Fibroblast of pulmonary artery (primary cell): ENCODE data around the gene ERC1.

ENCODE experiments used
- DNase-seq: peaks from one replicate; pipeline ENCODE4 v3.0.0-alpha.2; 2010; ENCODE audit warnings: low read depth
- H3K4me3 ChIP-seq: replicated peaks from 2 replicates; pipeline ENCODE4 v1.5.1; 2011; ENCODE audit warnings: low read depth, mild to moderate bottlenecking, control low read depth, low read length, moderate library complexity
- TF ChIP-seq, protein P1 (sequence below): IDR thresholded peaks from 2 replicates; pipeline ENCODE4 v1.5.1; 2011; ENCODE audit warnings: mild to moderate bottlenecking, control low read depth, low read length, inconsistent platforms; ENCODE audit errors: missing control alignments

Gene ERC1

DNA sequence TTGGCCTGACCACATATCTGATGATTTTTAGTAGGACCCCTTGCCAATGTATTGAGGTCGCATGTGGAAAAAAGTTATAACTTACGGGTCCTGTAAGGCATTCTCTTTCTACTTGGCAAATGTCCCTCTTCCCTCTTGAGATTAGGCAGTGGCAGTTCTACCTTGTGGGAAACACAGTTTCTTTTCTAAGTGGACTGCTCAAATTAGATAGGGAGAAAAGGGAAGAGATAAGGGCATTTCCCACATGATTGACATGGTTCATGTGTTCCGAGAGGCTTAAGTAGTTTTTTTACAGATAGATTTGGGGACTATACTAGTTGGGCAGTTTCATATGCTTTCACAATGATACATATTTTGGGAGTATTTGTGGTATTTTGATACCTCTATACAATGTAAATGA lies 448.7 kb downstream of the ERC1 start:
- TF ChIP-seq, protein P1, sequence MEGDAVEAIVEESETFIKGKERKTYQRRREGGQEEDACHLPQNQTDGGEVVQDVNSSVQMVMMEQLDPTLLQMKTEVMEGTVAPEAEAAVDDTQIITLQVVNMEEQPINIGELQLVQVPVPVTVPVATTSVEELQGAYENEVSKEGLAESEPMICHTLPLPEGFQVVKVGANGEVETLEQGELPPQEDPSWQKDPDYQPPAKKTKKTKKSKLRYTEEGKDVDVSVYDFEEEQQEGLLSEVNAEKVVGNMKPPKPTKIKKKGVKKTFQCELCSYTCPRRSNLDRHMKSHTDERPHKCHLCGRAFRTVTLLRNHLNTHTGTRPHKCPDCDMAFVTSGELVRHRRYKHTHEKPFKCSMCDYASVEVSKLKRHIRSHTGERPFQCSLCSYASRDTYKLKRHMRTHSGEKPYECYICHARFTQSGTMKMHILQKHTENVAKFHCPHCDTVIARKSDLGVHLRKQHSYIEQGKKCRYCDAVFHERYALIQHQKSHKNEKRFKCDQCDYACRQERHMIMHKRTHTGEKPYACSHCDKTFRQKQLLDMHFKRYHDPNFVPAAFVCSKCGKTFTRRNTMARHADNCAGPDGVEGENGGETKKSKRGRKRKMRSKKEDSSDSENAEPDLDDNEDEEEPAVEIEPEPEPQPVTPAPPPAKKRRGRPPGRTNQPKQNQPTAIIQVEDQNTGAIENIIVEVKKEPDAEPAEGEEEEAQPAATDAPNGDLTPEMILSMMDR = no peak
- no peak for DNase-seq

DNA sequence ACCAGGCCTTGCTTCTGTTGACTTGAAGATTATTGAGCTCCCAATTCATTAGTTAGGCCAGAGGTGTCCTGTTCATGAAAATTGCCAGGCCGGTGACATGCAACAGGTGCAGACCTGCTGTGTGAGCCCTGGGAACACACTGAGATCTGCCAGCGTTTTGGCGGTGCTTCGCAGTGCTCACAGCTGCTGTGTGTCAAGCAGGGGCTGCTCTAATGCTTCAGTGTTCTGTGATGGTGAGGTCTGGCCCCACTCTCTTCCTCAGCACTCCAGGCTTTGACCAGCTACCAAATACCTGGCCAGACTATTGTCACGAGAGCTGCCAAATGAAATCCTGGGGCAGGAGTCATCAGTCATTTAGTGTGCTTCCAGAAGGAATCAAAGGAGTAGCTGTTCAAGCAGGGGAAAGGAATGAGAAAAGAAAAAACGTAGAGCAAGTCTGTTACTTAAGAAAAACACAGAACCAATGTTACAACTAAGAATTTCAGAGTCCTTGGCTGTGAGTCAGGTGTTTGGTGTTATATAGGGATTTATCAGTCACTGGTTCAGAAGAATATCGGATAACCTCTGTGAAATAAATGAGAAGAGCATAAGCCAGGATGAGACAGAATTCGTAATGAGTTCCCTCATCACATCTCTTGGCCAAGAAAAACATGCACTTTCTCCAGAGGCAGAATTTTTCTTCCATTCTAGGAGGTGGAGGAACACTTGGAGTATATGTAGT lies 452.6 kb downstream of the ERC1 start:
- H3K4me3 ChIP-seq = no peak overlapping the region
- peak; percentile 42 for DNase-seq
- TF ChIP-seq, protein P1 = no peak

More for the DNA sequence above, 448.7 kb downstream of the ERC1 start:
- H3K4me3 ChIP-seq = no peak overlapping the region

DNA sequence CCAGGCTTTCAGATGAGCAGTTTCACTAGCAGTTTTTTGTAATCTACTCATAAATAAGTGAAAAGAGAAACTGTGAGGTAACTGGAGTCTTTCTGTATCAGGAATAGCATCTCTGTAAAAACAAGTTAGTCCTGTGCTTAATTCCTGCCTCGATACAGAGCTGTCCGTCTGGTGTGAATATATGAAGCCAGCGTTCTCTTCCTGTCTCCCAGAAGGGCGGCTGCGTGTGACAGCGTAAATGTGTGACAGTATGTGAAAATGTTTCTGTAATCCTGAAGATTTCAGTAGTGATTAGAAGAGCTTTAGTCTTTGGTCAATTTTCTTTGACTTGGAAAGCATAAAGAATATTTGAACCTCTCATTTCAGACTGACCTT lies 453.1 kb downstream of the ERC1 start:
- no peak overlapping the region for H3K4me3 ChIP-seq
- TF ChIP-seq, protein P1 = no peak
- DNase-seq = no peak

DNA sequence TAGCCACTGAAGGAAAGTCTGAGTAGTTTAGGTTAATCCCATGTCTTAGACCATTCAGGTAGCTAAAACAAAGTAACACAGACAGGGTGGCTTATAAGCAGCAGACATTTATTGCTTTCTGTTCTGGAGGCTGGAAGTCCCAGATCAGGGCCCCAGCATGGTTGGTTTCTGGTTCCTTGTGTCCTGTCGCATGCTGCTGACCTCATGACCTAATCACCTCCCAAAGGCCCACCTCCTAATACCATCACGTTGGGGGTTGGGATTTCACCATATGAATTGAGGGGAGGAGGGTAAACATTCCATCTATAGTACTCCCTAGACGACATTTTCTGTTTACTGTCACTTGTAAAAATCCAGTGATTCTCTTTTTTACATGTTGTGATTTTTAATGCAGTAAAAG lies 454.8 kb downstream of the ERC1 start:
- no peak overlapping the region for H3K4me3 ChIP-seq
- no peak for DNase-seq
- TF ChIP-seq, protein P1 = no peak

DNA sequence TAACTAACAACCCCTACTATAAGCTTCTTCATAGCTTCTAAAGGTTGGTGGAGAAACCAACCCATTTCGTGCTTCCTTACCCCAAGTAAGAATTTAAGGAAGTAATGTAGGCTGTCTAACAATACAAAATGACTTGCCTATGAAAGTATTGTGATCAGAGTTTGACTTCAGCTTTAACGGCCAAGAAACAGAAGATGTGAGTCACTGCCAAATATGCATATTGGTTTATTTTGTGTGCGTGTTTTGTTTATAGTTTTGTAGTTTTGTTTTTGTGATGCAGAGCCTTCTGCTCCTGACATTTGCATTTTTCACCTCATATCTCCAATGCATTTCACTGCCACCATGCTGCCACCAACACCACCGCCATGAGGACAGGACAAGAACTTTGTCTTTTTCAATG lies 457.3 kb downstream of the ERC1 start:
- TF ChIP-seq, protein P1 = no peak
- H3K4me3 ChIP-seq = no peak overlapping the region
- DNase-seq = no peak

DNA sequence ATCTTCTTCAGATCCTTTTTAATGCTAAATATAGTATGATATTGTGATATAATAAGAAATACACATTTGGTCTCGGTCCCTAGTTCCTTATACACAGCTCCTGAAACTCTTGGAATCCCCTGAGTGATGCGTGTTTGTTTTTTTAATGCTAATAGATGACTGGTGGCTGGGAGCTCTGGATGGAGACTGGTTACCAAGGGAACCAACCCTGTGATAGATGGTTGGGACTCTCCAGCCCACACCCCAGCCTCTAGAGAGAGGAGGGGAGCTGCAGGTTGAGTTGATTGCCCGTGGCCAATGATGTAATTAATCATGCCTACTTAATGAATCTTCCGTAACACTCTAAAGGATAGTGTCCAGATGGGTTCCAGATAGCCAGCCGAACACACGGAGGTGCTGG lies 462.8 kb downstream of the ERC1 start:
- DNase-seq = no peak
- TF ChIP-seq, protein P1 = no peak
- H3K4me3 ChIP-seq = no peak overlapping the region

DNA sequence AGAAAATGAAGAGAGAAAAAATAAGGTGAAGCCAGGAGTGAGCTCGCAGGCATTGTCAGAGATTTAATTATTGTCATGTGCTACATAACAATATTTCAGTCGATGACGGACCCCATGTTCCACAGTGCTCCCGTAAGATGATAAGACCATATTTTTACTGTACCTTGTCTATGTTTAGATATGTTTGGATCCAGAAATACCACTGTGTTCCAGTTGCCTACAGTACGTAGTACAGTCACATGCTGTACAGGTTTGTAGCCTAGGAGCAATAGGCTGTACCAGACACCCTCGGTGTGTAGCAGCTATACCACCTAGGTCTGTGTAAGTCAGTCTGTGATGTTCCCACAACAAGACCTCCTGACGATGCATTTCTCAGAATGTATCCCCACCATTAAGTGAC lies 465.9 kb downstream of the ERC1 start:
- no peak for DNase-seq
- H3K4me3 ChIP-seq = no peak overlapping the region
- TF ChIP-seq, protein P1 = no peak
